Mesothelial cell of epicardium (in vitro differentiated cells): ENCODE results near the gene HCN2. TPM values are rescaled to one million over a fixed set of nuclear protein-coding genes. Genes with fewer than 3 reads are reported as not detected.

Experiments used
- DNase-seq, 2 experiments: peaks; one replicate each; pipeline ENCODE4 v3.0.0; 2021; ENCODE audit warnings: low spot score in 2 of 2; ENCODE audit not compliant: unreplicated experiment in 2 of 2
- H3K27ac Mint-ChIP-seq: 2 replicates; pipeline ENCODE4 v1.8.0; 2021; ENCODE audit warnings: mixed read lengths
- H3K27me3 Mint-ChIP-seq: 2 replicates; pipeline ENCODE4 v1.8.0; 2021; ENCODE audit warnings: low read depth, mixed read lengths
- H3K36me3 Mint-ChIP-seq: 2 replicates; pipeline ENCODE4 v1.8.0; 2021; ENCODE audit warnings: mixed read lengths
- H3K4me1 Mint-ChIP-seq: 2 replicates; pipeline ENCODE4 v1.8.0; 2021; ENCODE audit warnings: mixed read lengths
- H3K4me3 Mint-ChIP-seq: 2 replicates; pipeline ENCODE4 v1.8.0; 2021; ENCODE audit warnings: mild to moderate bottlenecking, moderate library complexity, mixed read lengths
- H3K9me3 Mint-ChIP-seq: 2 replicates; pipeline ENCODE4 v1.8.0; 2021; ENCODE audit warnings: mixed read lengths
- total RNA-seq: library from RNA; stranded (reverse); gene quantifications from 3 replicates; pipeline ENCODE4 v1.2.1, GENCODE V29; 2021
- TF ChIP-seq, protein P1 (sequence below): fragments of 200-600 bp; sonication (generic); IDR thresholded peaks from one replicate; pipeline ENCODE4 v1.5.0; 2021; ENCODE audit warnings: antibody characterized with exemption; ENCODE audit not compliant: unreplicated experiment

Gene HCN2
- total RNA-seq, 1 donor from 2014 or later: 1.5 TPM

DNA sequence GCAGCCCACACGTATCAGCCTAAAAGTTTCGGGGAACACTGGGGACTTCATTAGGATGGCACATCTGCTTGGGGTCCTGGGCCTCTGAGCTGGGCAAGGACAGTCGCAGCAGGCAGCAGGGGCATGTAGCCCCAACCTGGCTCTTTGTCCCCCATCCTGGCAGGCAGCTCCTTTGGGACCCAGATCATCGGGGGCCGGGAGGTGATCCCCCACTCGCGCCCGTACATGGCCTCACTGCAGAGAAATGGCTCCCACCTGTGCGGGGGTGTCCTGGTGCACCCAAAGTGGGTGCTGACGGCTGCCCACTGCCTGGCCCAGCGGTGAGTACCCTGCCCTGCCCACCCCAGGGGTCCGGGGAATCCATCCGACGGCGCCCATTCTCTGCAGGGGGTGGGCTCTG, 42.6 kb upstream of the HCN2 start:
- no peak overlapping the region for H3K27ac Mint-ChIP-seq
- TF ChIP-seq, protein P1, sequence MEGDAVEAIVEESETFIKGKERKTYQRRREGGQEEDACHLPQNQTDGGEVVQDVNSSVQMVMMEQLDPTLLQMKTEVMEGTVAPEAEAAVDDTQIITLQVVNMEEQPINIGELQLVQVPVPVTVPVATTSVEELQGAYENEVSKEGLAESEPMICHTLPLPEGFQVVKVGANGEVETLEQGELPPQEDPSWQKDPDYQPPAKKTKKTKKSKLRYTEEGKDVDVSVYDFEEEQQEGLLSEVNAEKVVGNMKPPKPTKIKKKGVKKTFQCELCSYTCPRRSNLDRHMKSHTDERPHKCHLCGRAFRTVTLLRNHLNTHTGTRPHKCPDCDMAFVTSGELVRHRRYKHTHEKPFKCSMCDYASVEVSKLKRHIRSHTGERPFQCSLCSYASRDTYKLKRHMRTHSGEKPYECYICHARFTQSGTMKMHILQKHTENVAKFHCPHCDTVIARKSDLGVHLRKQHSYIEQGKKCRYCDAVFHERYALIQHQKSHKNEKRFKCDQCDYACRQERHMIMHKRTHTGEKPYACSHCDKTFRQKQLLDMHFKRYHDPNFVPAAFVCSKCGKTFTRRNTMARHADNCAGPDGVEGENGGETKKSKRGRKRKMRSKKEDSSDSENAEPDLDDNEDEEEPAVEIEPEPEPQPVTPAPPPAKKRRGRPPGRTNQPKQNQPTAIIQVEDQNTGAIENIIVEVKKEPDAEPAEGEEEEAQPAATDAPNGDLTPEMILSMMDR: no peak
- H3K4me1 Mint-ChIP-seq: peaks cover 3% of the 10 kb centered on the region
- DNase-seq: no peak
- H3K27me3 Mint-ChIP-seq: peaks cover 5% of the 10 kb centered on the region
- no peaks in the 10 kb centered on the region for H3K9me3 Mint-ChIP-seq
- no peak overlapping the region for H3K4me3 Mint-ChIP-seq
- H3K36me3 Mint-ChIP-seq: peaks cover 3% of the 10 kb centered on the region

DNA sequence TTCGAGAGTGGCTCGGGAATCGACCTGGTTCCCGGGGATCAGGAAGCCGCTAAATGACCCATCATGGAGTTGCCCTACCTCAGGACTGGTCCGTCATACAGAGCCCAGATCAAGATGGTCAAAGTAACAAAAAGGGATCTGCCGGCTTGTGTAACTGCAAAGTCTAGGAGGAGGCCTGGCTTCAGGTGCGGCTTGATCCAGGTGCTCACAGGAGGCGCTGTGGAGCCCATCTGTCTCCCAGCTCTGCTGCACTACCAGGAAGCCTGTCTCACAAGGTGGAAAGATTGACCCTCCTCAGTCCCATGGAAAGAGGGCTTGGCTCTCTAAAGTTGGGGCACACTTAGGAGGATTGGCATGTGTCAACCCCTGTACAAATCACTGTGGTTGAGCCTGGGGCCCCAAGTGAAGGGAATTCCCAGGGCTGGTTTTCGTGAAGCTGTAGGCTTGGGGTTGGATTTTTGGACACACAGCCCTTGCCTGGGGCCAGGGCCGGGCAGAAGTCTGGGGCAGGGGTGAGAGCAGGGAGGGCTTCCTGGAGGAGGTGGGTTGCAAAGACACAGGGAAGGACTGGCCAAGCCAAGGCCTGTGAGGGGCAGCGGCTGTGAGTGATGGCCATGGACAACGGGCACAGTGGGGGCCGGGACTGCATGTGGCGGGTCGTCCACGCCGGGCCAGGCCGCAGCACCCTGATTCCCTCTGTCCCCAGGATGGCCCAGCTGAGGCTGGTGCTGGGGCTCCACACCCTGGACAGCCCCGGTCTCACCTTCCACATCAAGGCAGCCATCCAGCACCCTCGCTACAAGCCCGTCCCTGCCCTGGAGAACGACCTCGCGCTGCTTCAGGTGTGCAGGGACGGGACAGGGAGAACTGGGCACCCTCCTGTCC, 41.6 kb upstream of the HCN2 start:
- H3K4me3 Mint-ChIP-seq: no peak overlapping the region
- DNase-seq: no peak
- TF ChIP-seq, protein P1: no peak
- peaks cover 3% of the 10 kb centered on the region for H3K4me1 Mint-ChIP-seq
- no peak overlapping the region for H3K27ac Mint-ChIP-seq
- H3K27me3 Mint-ChIP-seq: peaks cover 8% of the 10 kb centered on the region
- peaks cover 3% of the 10 kb centered on the region for H3K36me3 Mint-ChIP-seq
- H3K9me3 Mint-ChIP-seq: no peaks in the 10 kb centered on the region

DNA sequence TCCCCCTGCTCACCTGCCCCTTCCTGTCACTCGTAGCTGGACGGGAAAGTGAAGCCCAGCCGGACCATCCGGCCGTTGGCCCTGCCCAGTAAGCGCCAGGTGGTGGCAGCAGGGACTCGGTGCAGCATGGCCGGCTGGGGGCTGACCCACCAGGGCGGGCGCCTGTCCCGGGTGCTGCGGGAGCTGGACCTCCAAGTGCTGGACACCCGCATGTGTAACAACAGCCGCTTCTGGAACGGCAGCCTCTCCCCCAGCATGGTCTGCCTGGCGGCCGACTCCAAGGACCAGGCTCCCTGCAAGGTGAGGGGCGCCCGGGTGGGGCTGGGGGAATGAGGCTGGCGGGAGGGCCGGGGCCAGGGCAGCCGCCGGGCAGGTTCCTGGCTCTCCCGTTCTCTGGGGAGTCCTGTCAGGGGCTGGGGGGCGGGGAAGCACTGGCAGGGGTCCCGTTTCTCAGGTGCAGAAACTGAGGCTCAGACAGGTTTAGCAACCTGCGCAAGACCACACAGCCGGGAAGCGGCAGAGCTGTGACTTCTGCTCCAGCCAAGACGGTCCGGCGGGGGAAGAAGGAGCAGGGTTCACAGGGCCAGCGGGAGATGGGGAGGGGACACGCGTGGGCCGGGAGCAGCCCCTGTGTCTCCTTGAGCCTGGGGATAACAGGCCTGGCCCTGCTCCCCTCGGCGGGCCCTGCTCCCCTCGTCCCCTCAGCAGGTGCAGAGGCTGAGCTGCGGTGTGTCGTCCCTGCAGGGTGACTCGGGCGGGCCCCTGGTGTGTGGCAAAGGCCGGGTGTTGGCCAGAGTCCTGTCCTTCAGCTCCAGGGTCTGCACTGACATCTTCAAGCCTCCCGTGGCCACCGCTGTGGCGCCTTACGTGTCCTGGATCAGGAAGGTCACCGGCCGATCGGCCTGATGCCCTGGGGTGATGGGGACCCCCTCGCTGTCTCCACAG, 40.5 kb upstream of the HCN2 start:
- Mint-ChIP-seq H3K9me3 (no peaks in the 10 kb centered on the region), H3K4me3 (no peak overlapping the region), H3K27ac (no peak overlapping the region), H3K27me3 (peaks cover 8% of the 10 kb centered on the region), H3K36me3 (no peaks in the 10 kb centered on the region), H3K4me1 (peaks cover 3% of the 10 kb centered on the region)
- DNase-seq: no peak
- TF ChIP-seq, protein P1: no peak

DNA sequence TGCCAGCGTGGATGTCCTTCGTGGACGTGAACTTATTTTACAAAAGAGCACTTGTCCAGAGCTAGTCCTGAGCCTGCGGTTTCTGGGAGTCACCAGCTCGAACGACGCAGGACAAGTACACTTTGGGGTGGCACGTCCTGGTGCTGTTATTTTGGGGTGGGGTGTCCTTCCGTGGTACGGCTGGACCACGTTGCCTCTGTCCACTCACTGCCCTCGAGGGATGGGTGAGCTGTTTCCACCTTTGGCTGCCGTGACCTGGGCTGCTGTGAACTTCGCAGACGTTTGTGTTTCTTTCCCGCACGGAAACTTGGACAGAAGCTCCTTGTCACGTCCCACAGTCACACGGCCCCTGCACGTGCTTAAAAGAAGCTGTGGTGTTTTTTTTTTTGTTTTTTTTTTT, 34.9 kb upstream of the HCN2 start:
- H3K36me3 Mint-ChIP-seq: no peaks in the 10 kb centered on the region
- H3K27ac Mint-ChIP-seq: no peak overlapping the region
- peaks cover 3% of the 10 kb centered on the region for H3K4me1 Mint-ChIP-seq
- H3K4me3 Mint-ChIP-seq: no peak overlapping the region
- no peaks in the 10 kb centered on the region for H3K9me3 Mint-ChIP-seq
- peaks cover 8% of the 10 kb centered on the region for H3K27me3 Mint-ChIP-seq
- no peak for DNase-seq
- TF ChIP-seq, protein P1: no peak

DNA sequence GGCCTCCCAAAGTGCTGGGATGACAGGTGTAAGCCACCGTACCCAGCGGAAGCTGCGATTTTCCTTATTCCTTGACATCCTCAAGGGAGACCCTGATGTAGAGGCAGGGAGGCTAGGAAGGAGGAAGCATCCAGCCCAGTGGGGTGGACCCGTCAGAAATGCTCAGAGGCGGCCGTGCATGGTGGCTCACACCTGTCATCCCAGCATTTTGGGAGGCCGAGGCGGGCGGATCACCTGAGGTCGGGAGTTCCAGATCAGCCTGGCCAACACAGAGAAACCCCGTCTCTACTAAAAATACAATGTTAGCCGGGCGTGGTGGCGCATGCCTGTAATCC, 34.2 kb upstream of the HCN2 start:
- H3K36me3 Mint-ChIP-seq: no peaks in the 10 kb centered on the region
- H3K4me1 Mint-ChIP-seq: peaks cover 3% of the 10 kb centered on the region
- peaks cover 8% of the 10 kb centered on the region for H3K27me3 Mint-ChIP-seq
- no peak for DNase-seq
- TF ChIP-seq, protein P1: no peak
- H3K4me3 Mint-ChIP-seq: no peak overlapping the region
- H3K27ac Mint-ChIP-seq: no peak overlapping the region
- no peaks in the 10 kb centered on the region for H3K9me3 Mint-ChIP-seq
